SU-DHL-6 (cell line): ENCODE data around the gene SHMT1.

Source experiments
- H2AFZ ChIP-seq: fragments of 200-600 bp; sonication (generic); 2 replicates; pipeline ENCODE4 v1.6.1; 2014; ENCODE audit warnings: low read depth, mild to moderate bottlenecking, moderate library complexity, mixed read lengths, antibody characterized with exemption, low read length; ENCODE audit not compliant: severe bottlenecking
- H3F3A ChIP-seq: fragments of 200-600 bp; shearing (Covaris generic); 2 replicates; pipeline ENCODE4 v1.6.0; 2016; ENCODE audit warnings: antibody characterized with exemption, mild to moderate bottlenecking; ENCODE audit not compliant: insufficient read depth
- H3K27ac ChIP-seq: fragments of 200-600 bp; sonication (generic); 2 replicates; pipeline ENCODE4 v1.5.1; 2016; ENCODE audit warnings: low read depth, mild to moderate bottlenecking, low read length, moderate library complexity, mixed read lengths
- H3K27me3 ChIP-seq: fragments of 200-600 bp; sonication (generic), shearing (Covaris generic); 2 replicates; pipeline ENCODE4 v1.6.0; 2014; ENCODE audit warnings: mild to moderate bottlenecking, low read length
- H3K36me3 ChIP-seq: fragments of 200-600 bp; sonication (generic); 2 replicates; pipeline ENCODE4 v1.6.1; 2014; ENCODE audit warnings: mild to moderate bottlenecking, low read length, mixed read lengths
- H3K4me2 ChIP-seq: fragments of 300-600, 200-600 bp; shearing (Covaris generic), sonication (generic); 2 replicates; pipeline ENCODE4 v1.6.0; 2014; ENCODE audit warnings: low read length, low read depth, mild to moderate bottlenecking; ENCODE audit not compliant: poor library complexity, severe bottlenecking
- H3K4me3 ChIP-seq: fragments of 200-600 bp; sonication (generic); 2 replicates; pipeline ENCODE4 v1.5.1; 2014; ENCODE audit warnings: antibody characterized with exemption, low read length, mild to moderate bottlenecking, mixed read lengths; ENCODE audit not compliant: insufficient read depth, poor library complexity, severe bottlenecking
- H3K79me2 ChIP-seq: fragments of 200-600 bp; sonication (generic); 2 replicates; pipeline ENCODE4 v1.6.1; 2014; ENCODE audit warnings: mild to moderate bottlenecking, low read length, moderate library complexity; ENCODE audit not compliant: insufficient read depth
- H3K9ac ChIP-seq: fragments of 200-600 bp; sonication (generic); 2 replicates; pipeline ENCODE4 v1.7.0; 2014; ENCODE audit warnings: mild to moderate bottlenecking, low read length
- H3K9me2 ChIP-seq: fragments of 200-600 bp; sonication (generic); replicated peaks from 2 replicates; pipeline ENCODE4 v1.6.1; 2014; ENCODE audit warnings: low read length; ENCODE audit not compliant: insufficient read depth
- H3K9me3 ChIP-seq: fragments of 200-600 bp; sonication (generic); 2 replicates; pipeline ENCODE4 v1.6.1; 2014; ENCODE audit warnings: low read length, mixed read lengths; ENCODE audit not compliant: insufficient read depth
- H4K20me1 ChIP-seq: fragments of 200-600 bp; sonication (generic); 2 replicates; pipeline ENCODE4 v1.6.1; 2014; ENCODE audit warnings: low read depth, mild to moderate bottlenecking, antibody characterized with exemption, low read length, moderate library complexity, mixed read lengths
- EZH2phosphoT487 ChIP-seq: fragments of 200-600 bp; sonication (generic), shearing (Covaris generic); conservative IDR thresholded peaks from 2 replicates; pipeline ENCODE4 v1.6.1; 2018; ENCODE audit warnings: mild to moderate bottlenecking, antibody characterized with exemption, low read length, moderate library complexity, mixed read lengths
- TF ChIP-seq, protein P1 (sequence below): fragments of 200-600 bp; sonication (generic); IDR thresholded peaks from one replicate; pipeline ENCODE4 v1.5.1; 2017; ENCODE audit warnings: antibody characterized with exemption, mild to moderate bottlenecking, low read length, moderate library complexity; ENCODE audit not compliant: insufficient read depth, poor library complexity, severe bottlenecking

Gene SHMT1

DNA sequence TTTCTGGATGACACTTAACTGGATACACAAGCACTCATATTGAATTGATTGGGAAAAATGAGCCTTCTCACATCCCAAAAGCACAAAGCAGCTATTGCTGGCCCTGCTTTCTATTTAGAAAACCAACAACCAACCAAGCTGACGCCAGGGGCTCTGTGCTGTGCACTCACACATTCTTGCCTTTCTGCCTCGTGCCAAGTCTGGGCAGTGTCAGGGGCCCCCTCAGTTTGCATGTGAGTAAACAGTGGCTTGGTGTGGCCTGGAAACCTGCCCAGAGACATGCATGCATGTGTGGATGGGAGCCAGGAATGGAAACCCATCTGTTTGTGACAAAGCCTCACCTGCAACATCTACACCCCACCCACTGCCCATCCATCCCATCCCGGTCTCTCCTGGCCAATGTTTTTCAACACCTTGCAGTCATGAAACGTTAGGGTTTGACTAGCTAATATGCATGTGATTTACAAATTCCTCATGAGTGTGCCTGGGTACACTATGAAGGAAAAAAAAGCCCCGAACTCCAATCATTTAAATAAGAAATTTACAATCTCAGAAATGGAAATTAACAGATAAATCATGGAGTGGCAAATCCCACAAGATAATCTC is 82.5 kb downstream of the SHMT1 start:
- Histone ChIP-seq H3K36me3 (peaks cover 33% of the 10 kb centered on the region), H3K27ac (no peak overlapping the region), H3F3A (no peaks in the 10 kb centered on the region), H2AFZ (no peak overlapping the region), H3K4me2 (no peak overlapping the region), H3K9me2 (no peaks in the 10 kb centered on the region), H3K9ac (no peak overlapping the region), H3K79me2 (no peaks in the 10 kb centered on the region), H3K9me3 (no peaks in the 10 kb centered on the region), H3K27me3 (no peaks in the 10 kb centered on the region), H3K4me3 (no peak overlapping the region), H4K20me1 (no peaks in the 10 kb centered on the region)
- no peak for TF ChIP-seq EZH2phosphoT487

DNA sequence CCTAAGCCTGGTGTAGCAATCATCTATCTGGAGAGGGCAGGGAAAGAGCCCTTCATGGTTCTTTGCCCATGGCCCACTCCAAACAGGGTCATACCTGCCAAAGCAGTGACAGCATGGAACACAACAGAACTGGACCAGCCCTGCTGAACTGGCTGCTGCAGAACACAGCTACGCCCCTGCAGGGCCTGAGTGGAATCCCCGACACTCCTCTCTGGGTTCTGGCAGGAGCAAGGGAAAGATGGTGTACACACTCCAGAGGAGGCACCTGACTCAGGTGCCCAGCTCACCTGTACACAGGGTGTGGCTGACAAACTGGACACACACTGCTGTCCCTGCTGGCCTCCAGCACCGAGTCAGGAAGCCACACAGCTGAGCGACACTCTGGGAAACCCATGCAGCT is 83.1 kb downstream of the SHMT1 start:
- no peaks in the 10 kb centered on the region for H3K79me2 ChIP-seq
- no peak for TF ChIP-seq EZH2phosphoT487
- TF ChIP-seq, protein P1, sequence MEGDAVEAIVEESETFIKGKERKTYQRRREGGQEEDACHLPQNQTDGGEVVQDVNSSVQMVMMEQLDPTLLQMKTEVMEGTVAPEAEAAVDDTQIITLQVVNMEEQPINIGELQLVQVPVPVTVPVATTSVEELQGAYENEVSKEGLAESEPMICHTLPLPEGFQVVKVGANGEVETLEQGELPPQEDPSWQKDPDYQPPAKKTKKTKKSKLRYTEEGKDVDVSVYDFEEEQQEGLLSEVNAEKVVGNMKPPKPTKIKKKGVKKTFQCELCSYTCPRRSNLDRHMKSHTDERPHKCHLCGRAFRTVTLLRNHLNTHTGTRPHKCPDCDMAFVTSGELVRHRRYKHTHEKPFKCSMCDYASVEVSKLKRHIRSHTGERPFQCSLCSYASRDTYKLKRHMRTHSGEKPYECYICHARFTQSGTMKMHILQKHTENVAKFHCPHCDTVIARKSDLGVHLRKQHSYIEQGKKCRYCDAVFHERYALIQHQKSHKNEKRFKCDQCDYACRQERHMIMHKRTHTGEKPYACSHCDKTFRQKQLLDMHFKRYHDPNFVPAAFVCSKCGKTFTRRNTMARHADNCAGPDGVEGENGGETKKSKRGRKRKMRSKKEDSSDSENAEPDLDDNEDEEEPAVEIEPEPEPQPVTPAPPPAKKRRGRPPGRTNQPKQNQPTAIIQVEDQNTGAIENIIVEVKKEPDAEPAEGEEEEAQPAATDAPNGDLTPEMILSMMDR: no peak
- H4K20me1 ChIP-seq: no peaks in the 10 kb centered on the region
- H3K9me3 ChIP-seq: no peaks in the 10 kb centered on the region
- no peaks in the 10 kb centered on the region for H3K27me3 ChIP-seq
- H2AFZ ChIP-seq: no peak overlapping the region
- peaks cover 29% of the 10 kb centered on the region for H3K36me3 ChIP-seq
- H3K27ac ChIP-seq: no peak overlapping the region
- no peak overlapping the region for H3K9ac ChIP-seq
- H3F3A ChIP-seq: no peaks in the 10 kb centered on the region
- H3K4me3 ChIP-seq: no peak overlapping the region
- H3K4me2 ChIP-seq: no peak overlapping the region
- no peaks in the 10 kb centered on the region for H3K9me2 ChIP-seq

DNA sequence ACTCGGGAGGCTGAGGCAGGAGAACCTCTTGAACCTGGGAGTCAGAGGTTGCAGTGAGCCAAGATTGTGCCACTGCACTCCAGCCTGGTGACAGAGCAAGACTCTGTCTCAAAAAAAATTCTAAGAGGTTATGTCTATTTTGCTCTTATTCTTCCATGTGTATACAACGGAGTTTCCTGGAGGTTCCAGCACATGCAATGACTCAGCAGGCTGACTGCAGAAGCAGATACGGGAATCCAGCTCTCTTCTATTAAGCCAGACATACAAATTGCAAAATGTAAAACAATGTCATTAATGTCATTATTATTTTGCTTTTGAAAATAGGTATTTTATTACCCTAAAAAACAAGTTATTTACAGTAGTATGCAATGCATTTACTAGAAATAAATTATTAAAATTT is 84.5 kb downstream of the SHMT1 start:
- Histone ChIP-seq H3K79me2 (no peaks in the 10 kb centered on the region), H2AFZ (no peak overlapping the region), H3K4me3 (no peak overlapping the region), H3K9ac (no peak overlapping the region), H3K4me2 (no peak overlapping the region), H3K27ac (no peak overlapping the region), H3K9me2 (no peaks in the 10 kb centered on the region), H4K20me1 (no peaks in the 10 kb centered on the region), H3K36me3 (peaks cover 23% of the 10 kb centered on the region), H3F3A (no peaks in the 10 kb centered on the region), H3K9me3 (no peaks in the 10 kb centered on the region), H3K27me3 (no peaks in the 10 kb centered on the region)
- TF ChIP-seq EZH2phosphoT487: no peak
- TF ChIP-seq, protein P1: no peak
